HepG2 (cell line): ENCODE data around the gene ARHGEF10L. TPM values are rescaled to one million over a fixed set of nuclear protein-coding genes. Genes with fewer than 3 reads are reported as not detected.

Experiments
- ATAC-seq: fragments of 200-7000 bp; cut with Tn5 transposase; 3 replicates; pipeline ENCODE4 v1.9.1; 2020; ENCODE audit warnings: mild to moderate bottlenecking, moderate library complexity
- BruUV-seq: library from RNA; stranded (reverse); fragments of 400-500 nt; replicated peaks from 2 replicates; lab custom pipeline; 2021; lab: Mats Ljungman, UMichigan
- CTCF ChIA-PET: fragments of 300-600 bp; formaldehyde crosslinking; extraction: SDS; loops from one replicate; lab custom pipeline; 2021; ENCODE audit warnings: low total read pairs, inconsistent platforms, low intra/inter-chr PET ratio; lab: Yijun Ruan, JAX
- POLR2A ChIA-PET: fragments of 350-600 bp; sonication (Branson Sonifier 250); formaldehyde crosslinking; loops from one replicate; lab custom pipeline; 2020; ENCODE audit warnings: antibody characterized with exemption, inconsistent platforms; lab: Yijun Ruan, JAX
- DNase-seq: peaks from one replicate; pipeline ENCODE4 v3.0.0-alpha.2; 2015; ENCODE audit warnings: low spot score
- FAIRE-seq: peaks from 3 replicates; lab custom pipeline; 2011; peaks lifted over from hg19 to GRCh38; lab: Jason Lieb, UNC
- H2AFZ ChIP-seq: one replicate; pipeline ENCODE4 v1.6.1; 2011; ENCODE audit warnings: low read length, inconsistent platforms
- H3K27ac ChIP-seq: fragments of 300-600 bp; 3 replicates; pipeline ENCODE4 v1.8.0; 2011; ENCODE audit warnings: mixed run types, mild to moderate bottlenecking, mixed read lengths, low read length, inconsistent platforms; ENCODE audit not compliant: insufficient read depth; ENCODE audit errors: extremely low read length
- H3K27me3 ChIP-seq, 2 experiments: fragments of 200-600 bp in 1 of 2; 2 replicates in 1 of 2; 3 replicates in 1 of 2; pipeline versions ENCODE4 v1.6.0 to v1.8.0; 2011; ENCODE audit warnings: low read length in 2 of 2, mild to moderate bottlenecking in 2 of 2, moderate library complexity in 2 of 2, inconsistent platforms in 1 of 2; ENCODE audit not compliant: insufficient read depth in 2 of 2, control insufficient read depth in 1 of 2
- H3K36me3 ChIP-seq, 2 experiments: fragments of 200-600 bp in 1 of 2; replicated peaks in 1 of 2; 2 replicates in 1 of 2; 3 replicates in 1 of 2; pipeline versions ENCODE4 v1.5.1 to v1.8.0; 2011; ENCODE audit warnings: low read length in 2 of 2, inconsistent platforms in 1 of 2; ENCODE audit not compliant: insufficient read depth in 2 of 2, control insufficient read depth in 1 of 2
- H3K4me1 ChIP-seq: 2 replicates; pipeline ENCODE4 v1.5.1; 2012; ENCODE audit warnings: low read length, inconsistent platforms; ENCODE audit not compliant: insufficient read depth
- H3K4me2 ChIP-seq: 2 replicates; pipeline ENCODE4 v1.6.0; 2011; ENCODE audit warnings: low read depth, low read length, inconsistent platforms
- H3K4me3 ChIP-seq, 3 experiments: fragments of 200-600 bp in 1 of 3; sonication (generic), shearing (Covaris generic) in 1 of 3; replicated peaks in 1 of 3; 2 replicates each; pipeline ENCODE4 v1.5.1; 2011 to 2016; ENCODE audit warnings: low read length in 3 of 3, inconsistent platforms in 2 of 3, low read depth in 2 of 3, mild to moderate bottlenecking in 2 of 3, control low read depth in 1 of 3, mixed read lengths in 1 of 3; ENCODE audit not compliant: insufficient read depth in 1 of 3
- H3K79me2 ChIP-seq: one replicate; pipeline ENCODE4 v1.6.1; 2011; ENCODE audit warnings: low read length, inconsistent platforms; ENCODE audit not compliant: insufficient read depth
- H3K9ac ChIP-seq: 2 replicates; pipeline ENCODE4 v1.6.0; 2011; ENCODE audit warnings: mild to moderate bottlenecking, low read depth, low read length, inconsistent platforms; ENCODE audit not compliant: insufficient read depth
- H3K9me3 ChIP-seq: 2 replicates; pipeline ENCODE4 v1.5.1; 2012; ENCODE audit warnings: mild to moderate bottlenecking, low read length
- H4K20me1 ChIP-seq: 2 replicates; pipeline ENCODE4 v1.6.0; 2011; ENCODE audit warnings: inconsistent platforms, mild to moderate bottlenecking, low read length, moderate library complexity; ENCODE audit not compliant: insufficient read depth
- POLR2AphosphoS5 ChIP-seq: IDR thresholded peaks from 2 replicates; pipeline ENCODE4 v1.6.1; 2012; ENCODE audit warnings: low read depth, low read length
- POLR2G ChIP-seq: fragments of 200-400 bp; formaldehyde crosslinking; IDR thresholded peaks from 2 replicates; pipeline ENCODE4 v1.6.1; 2018; ENCODE audit warnings: mild to moderate bottlenecking, low read depth, low read length, moderate library complexity
- RBFOX2 ChIP-seq: fragments of 200-400 bp; formaldehyde crosslinking; IDR thresholded peaks from 2 replicates; pipeline ENCODE4 v1.6.1; 2017; ENCODE audit warnings: low read depth, mild to moderate bottlenecking, low read length
- ZBTB2 ChIP-seq: sonication (generic); formaldehyde crosslinking; IDR thresholded peaks from 2 replicates; pipeline ENCODE4 v1.8.0; 2022; ENCODE audit warnings: low read depth, missing genetic modification reagents
- WGBS: methylation state at CpG from one replicate; pipeline ENCODE4 v1.1.6; 2017; ENCODE audit warnings: low lambda C conversion rate; 5-methylcytosine and 5-hydroxymethylcytosine counted together
- in situ Hi-C: cut with HindIII; loops from 2 replicates; pipeline ENCODE4 v1.10.0; 2017; ENCODE audit warnings: low pct_unique_long_range_greater_than_20kb; ENCODE audit not compliant: extremely low pct_ligation_motif_present
- intact Hi-C: fragments of 100-400 bp; cut with micrococcal nuclease; formaldehyde crosslinking; loops from one replicate; pipeline ENCODE4 v1.10.0; 2022; ENCODE audit not compliant: unreplicated experiment
- polyA plus RNA-seq, 8 experiments: library from polyadenylated mRNA; depleted of rRNA in 3 of 8; stranded (reverse) in 7 of 8; unstranded in 1 of 8; fragments of >200 nt; fragmentation: Illumina TruSeq in 4 of 8; extraction: Trizol in 4 of 8; gene quantifications; 2 replicates each; pipeline versions ENCODE4 v1.2.1 to v1.2.3, GENCODE V29; 2011 to 2016; ENCODE audit warnings: low read depth in 4 of 8, missing spikeins in 1 of 8, mixed read lengths in 1 of 8; ENCODE audit not compliant: insufficient read depth in 1 of 8
- total RNA-seq, 5 experiments: library from RNA; depleted of rRNA; stranded (reverse); fragments of >200 nt; fragmentation: Illumina TruSeq; extraction: Trizol; gene quantifications; 2 replicates each; pipeline ENCODE4 v1.2.3, GENCODE V29; 2016; ENCODE audit warnings: low read depth in 1 of 5

ARHGEF10L gene
- total and polyA plus RNA-seq, 2 of the 13 experiments (the other 11 are each of a cell fraction or from before 2014, with no cell fraction given) = 46.5 to 78.3 TPM

GRCh38 chr1:17585266-17585987, 45.9 kb downstream of the ARHGEF10L start:
- intact Hi-C loops = no loop called here

More at GRCh38 chr1:17585266-17585987, 45.9 kb downstream of the ARHGEF10L start:
- peak; percentile 17; the same call in 1 of the 2 replicates for TF ChIP-seq RBFOX2
- TF ChIP-seq POLR2AphosphoS5 = 0 out of 2 replicates have a peak, but pooled peaks have one; percentile 42
- TF ChIP-seq POLR2G = peak; percentile 36; the same call in 1 of the 2 replicates
- TF ChIP-seq ZBTB2 (CRISPR knock-in tag) = no peak
- TF ChIP-seq, all 625 proteins: peak for 3
- Histone ChIP-seq H3K27me3 (no peaks in the 10 kb centered on the region), H3K9me3 (no peaks in the 10 kb centered on the region), H3K4me1 (peaks cover 90% of the 10 kb centered on the region), H3K9ac (0 out of 2 replicates have a peak overlapping the region, but pooled peaks have one; percentile 17), H3K36me3 (no peaks in the 10 kb centered on the region; a peak in 1 of 5 replicates), H3K27ac (peak overlapping the region; percentile 97), H3K79me2 (peaks cover 60% of the 10 kb centered on the region), H3K4me2 (peak overlapping the region; percentile 71; the same call in 1 of the 2 replicates), H2AFZ (no peak overlapping the region), H4K20me1 (peaks cover 45% of the 10 kb centered on the region; the same call in 1 of the 2 replicates), H3K4me3 (no peak overlapping the region)
- POLR2A ChIA-PET = interaction anchor here (1.5 to 3.2 kb wide), 2 partner anchors 10 to 11 kb away, joined by 4 to 53 read pairs; no protein-coding TSS in a partner anchor
- DNase-seq = no peak
- no peak for ATAC-seq
- WGBS = 88% methylated on average over 6 of the region's 9 CpGs
- in situ Hi-C loops = no loop called here
- CTCF ChIA-PET = no interaction called here
- BruUV-seq = no TSS peak
- FAIRE-seq = no peak
